Neuronal stem cell (in vitro differentiated cells): ENCODE measurements around the gene GLRA1.

ENCODE experiments used
- DNase-seq: peaks from one replicate; pipeline ENCODE4 v3.0.0-alpha.2; 2013; ENCODE audit warnings: low spot score
- H2AFZ ChIP-seq: one replicate; pipeline ENCODE4 v1.6.1; 2013; ENCODE audit warnings: mild to moderate bottlenecking, low read length, inconsistent platforms
- H2AK5ac ChIP-seq: 2 replicates; pipeline ENCODE4 v1.6.1; 2013; ENCODE audit warnings: low read depth, mild to moderate bottlenecking, inconsistent platforms, low read length, moderate library complexity, mixed read lengths
- H2BK120ac ChIP-seq: 2 replicates; pipeline ENCODE4 v1.6.1; 2013; ENCODE audit warnings: low read depth, mild to moderate bottlenecking, inconsistent platforms, low read length, moderate library complexity, mixed read lengths
- H2BK12ac ChIP-seq: one replicate; pipeline ENCODE4 v1.6.1; 2013; ENCODE audit warnings: low read length, inconsistent platforms
- H2BK15ac ChIP-seq: 2 replicates; pipeline ENCODE4 v1.6.1; 2013; ENCODE audit warnings: mild to moderate bottlenecking, low read length, inconsistent platforms, mixed read lengths
- H2BK5ac ChIP-seq: one replicate; pipeline ENCODE4 v1.6.1; 2013; ENCODE audit warnings: inconsistent platforms, mild to moderate bottlenecking, low read length, moderate library complexity
- H3K14ac ChIP-seq: one replicate; pipeline ENCODE4 v1.6.1; 2013; ENCODE audit warnings: low read length, inconsistent platforms
- H3K18ac ChIP-seq: 2 replicates; pipeline ENCODE4 v1.6.1; 2013; ENCODE audit warnings: low read length, inconsistent platforms
- H3K23ac ChIP-seq: 2 replicates; pipeline ENCODE4 v1.6.1; 2013; ENCODE audit warnings: low read depth, mild to moderate bottlenecking, mixed read lengths, low read length, inconsistent platforms; ENCODE audit not compliant: poor library complexity
- H3K27ac ChIP-seq: replicated peaks from 3 replicates; pipeline ENCODE4 v1.5.1; 2013; ENCODE audit warnings: low read length, inconsistent platforms
- H3K27me3 ChIP-seq, 3 experiments: 2 replicates each; pipeline ENCODE4 v1.6.1; 2013; ENCODE audit warnings: low read length in 3 of 3, mild to moderate bottlenecking in 2 of 3, inconsistent platforms in 1 of 3, low read depth in 1 of 3, mixed read lengths in 1 of 3, moderate library complexity in 1 of 3; ENCODE audit not compliant: control insufficient read depth in 3 of 3, insufficient read depth in 3 of 3
- H3K36me3 ChIP-seq, 2 donors: replicated peaks in 1 of 2; 2 replicates each; pipeline ENCODE4 v1.6.1; 2013; ENCODE audit warnings: low read length in 2 of 2; ENCODE audit not compliant: control insufficient read depth in 2 of 2, insufficient read depth in 2 of 2
- H3K4ac ChIP-seq: 2 replicates; pipeline ENCODE4 v1.6.1; 2013; ENCODE audit warnings: inconsistent platforms, mild to moderate bottlenecking, low read length, moderate library complexity
- H3K4me1 ChIP-seq, 2 donors: 1 replicate in 1 of 2; 2 replicates in 1 of 2; pipeline ENCODE4 v1.6.1; 2013; ENCODE audit warnings: low read length in 2 of 2, low read depth in 1 of 2; ENCODE audit not compliant: control insufficient read depth in 2 of 2, insufficient read depth in 1 of 2
- H3K4me2 ChIP-seq: one replicate; pipeline ENCODE4 v1.6.1; 2013; ENCODE audit warnings: mild to moderate bottlenecking, low read length, inconsistent platforms; ENCODE audit not compliant: insufficient read depth, poor library complexity, severe bottlenecking
- H3K4me3 ChIP-seq, 2 donors: 2 replicates each; pipeline ENCODE4 v1.5.1; 2013; ENCODE audit warnings: low read length in 2 of 2, mild to moderate bottlenecking in 2 of 2, inconsistent platforms in 1 of 2, moderate library complexity in 1 of 2
- H3K79me1 ChIP-seq: one replicate; pipeline ENCODE4 v1.6.1; 2013; ENCODE audit warnings: low read depth, mild to moderate bottlenecking, inconsistent platforms, low read length, moderate library complexity
- H3K9ac ChIP-seq: one replicate; pipeline ENCODE4 v1.6.1; 2013; ENCODE audit warnings: mild to moderate bottlenecking, low read depth, low read length, inconsistent platforms; ENCODE audit not compliant: poor library complexity
- H3K9me3 ChIP-seq, 2 donors: replicated peaks in 1 of 2; 2 replicates each; pipeline versions ENCODE3 to v1.6.1; 2013; ENCODE audit warnings: low read length in 2 of 2, mild to moderate bottlenecking in 2 of 2, inconsistent platforms in 1 of 2, low read depth in 1 of 2, mixed read lengths in 1 of 2, moderate library complexity in 1 of 2; ENCODE audit not compliant: control insufficient read depth in 2 of 2, insufficient read depth in 1 of 2
- H4K8ac ChIP-seq: one replicate; pipeline ENCODE4 v1.6.1; 2013; ENCODE audit warnings: low read depth, mild to moderate bottlenecking, inconsistent platforms, low read length, moderate library complexity
- H4K91ac ChIP-seq: one replicate; pipeline ENCODE4 v1.6.1; 2013; ENCODE audit warnings: low read length, low read depth, mild to moderate bottlenecking, inconsistent platforms; ENCODE audit not compliant: poor library complexity
- WGBS, 2 donors: extraction: QIAGEN DNeasy Blood & Tissue Kit; methylation state at CpG; one replicate each; pipeline ENCODE4 v1.1.7; 2013; ENCODE audit warnings: missing lambda C conversion rate in 2 of 2, mixed read lengths in 1 of 2; ENCODE audit not compliant: insufficient read length in 2 of 2, insufficient replicate concordance in 1 of 2; ENCODE audit errors: extremely low coverage in 2 of 2; 5-methylcytosine and 5-hydroxymethylcytosine counted together

Gene GLRA1

DNA sequence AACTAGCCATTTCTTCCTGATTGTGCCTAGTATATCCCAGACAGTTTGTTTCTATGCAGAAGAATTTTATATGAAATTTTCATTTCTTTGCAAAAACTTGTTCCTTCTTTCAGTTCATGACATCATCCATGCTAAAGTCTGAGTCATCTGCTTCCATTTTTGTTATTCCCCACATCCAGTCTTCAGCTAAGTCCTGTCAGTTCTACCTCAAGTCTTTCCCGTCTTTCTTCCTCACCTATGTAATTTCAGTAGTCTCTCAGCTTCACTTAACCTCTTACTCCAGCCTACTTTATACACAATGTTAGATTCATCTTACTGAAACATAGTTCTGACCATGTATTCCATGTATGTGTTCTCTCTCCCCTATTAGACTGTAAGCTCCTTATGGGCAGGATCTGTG, 113.8 kb downstream of the GLRA1 start:
- H3K4me3 ChIP-seq: no peak overlapping the region
- H3K9ac ChIP-seq: no peak overlapping the region
- H2BK5ac ChIP-seq: no peak overlapping the region
- H3K9me3 ChIP-seq: peaks cover 0 to 10% of the 10 kb centered on the region in 2 donors
- no peak overlapping the region for H4K91ac ChIP-seq
- no peak overlapping the region for H4K8ac ChIP-seq
- H2BK12ac ChIP-seq: no peak overlapping the region
- no peak for DNase-seq
- H3K79me1 ChIP-seq: no peaks in the 10 kb centered on the region
- no peak overlapping the region for H3K4me2 ChIP-seq
- H2BK15ac ChIP-seq: no peak overlapping the region
- no peak overlapping the region for H3K27ac ChIP-seq
- no peak overlapping the region for H3K14ac ChIP-seq
- no peaks in the 10 kb centered on the region for H3K27me3 ChIP-seq
- H2AK5ac ChIP-seq: no peak overlapping the region
- no peak overlapping the region for H2AFZ ChIP-seq
- H3K4ac ChIP-seq: no peak overlapping the region
- no peaks in the 10 kb centered on the region for H3K4me1 ChIP-seq
- H3K18ac ChIP-seq: no peak overlapping the region
- no CpG with 5 or more reads among the region's 1 CpG for WGBS, 2 donors
- H2BK120ac ChIP-seq: no peak overlapping the region
- no peak overlapping the region for H3K23ac ChIP-seq
- H3K36me3 ChIP-seq: peaks cover 19 to 100% of the 10 kb centered on the region in 2 donors

GRCh38 chr5:151810449-151810848, 114.2 kb downstream of the GLRA1 start:
- no peak overlapping the region for H3K18ac ChIP-seq
- no peak overlapping the region for H3K27ac ChIP-seq
- H3K36me3 ChIP-seq: peaks cover 19 to 100% of the 10 kb centered on the region in 2 donors
- no peak overlapping the region for H2AK5ac ChIP-seq
- no peak overlapping the region for H2BK12ac ChIP-seq
- no peak overlapping the region for H2BK5ac ChIP-seq
- H3K23ac ChIP-seq: no peak overlapping the region
- no peak overlapping the region for H4K91ac ChIP-seq
- H2BK15ac ChIP-seq: no peak overlapping the region
- no peak overlapping the region for H2BK120ac ChIP-seq
- no peak for DNase-seq
- H3K14ac ChIP-seq: no peak overlapping the region
- no peak overlapping the region for H3K9ac ChIP-seq
- no peaks in the 10 kb centered on the region for H3K27me3 ChIP-seq
- H2AFZ ChIP-seq: no peak overlapping the region
- H3K4me1 ChIP-seq: no peaks in the 10 kb centered on the region
- no peak overlapping the region for H4K8ac ChIP-seq
- no peak overlapping the region for H3K4me3 ChIP-seq
- H3K9me3 ChIP-seq: peaks cover 0 to 10% of the 10 kb centered on the region in 2 donors
- H3K4ac ChIP-seq: no peak overlapping the region
- H3K4me2 ChIP-seq: no peak overlapping the region
- WGBS, 2 donors: no CpG with 5 or more reads among the region's 1 CpG
- H3K79me1 ChIP-seq: no peaks in the 10 kb centered on the region

DNA sequence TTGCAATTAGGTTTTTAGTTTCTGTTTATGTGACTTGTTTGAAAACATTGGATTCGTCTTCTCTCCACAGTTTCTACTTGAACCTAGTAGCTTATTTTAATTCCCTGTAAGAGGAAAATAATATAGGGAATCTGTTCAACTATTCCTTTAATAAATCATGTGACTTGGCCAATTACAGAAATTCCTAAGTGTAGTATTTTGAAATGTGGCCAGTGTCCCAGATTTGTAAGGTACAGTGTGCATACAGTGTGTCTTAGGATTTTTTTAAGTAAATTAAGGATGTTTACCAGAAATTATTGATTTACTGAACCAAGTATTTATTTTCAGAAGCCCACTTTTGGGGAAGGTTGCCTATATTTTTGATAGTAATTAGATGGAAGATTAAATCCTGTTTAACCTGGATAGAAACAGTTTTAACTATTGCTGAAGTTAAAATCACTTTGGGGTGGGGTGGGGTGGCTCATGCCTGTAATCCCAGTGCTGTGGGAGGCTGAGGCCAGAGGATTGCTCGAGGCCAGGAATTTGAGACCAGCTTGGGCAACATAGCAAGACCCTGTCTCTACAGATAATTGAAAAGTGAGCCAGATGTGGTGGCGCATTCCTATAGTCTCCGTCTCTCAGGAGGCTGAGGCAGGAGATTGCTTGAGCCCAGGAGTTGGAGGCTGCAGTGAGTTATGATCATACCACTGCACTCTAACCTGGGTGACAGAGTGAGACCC, 116.0 kb downstream of the GLRA1 start:
- H3K36me3 ChIP-seq: peaks cover 21 to 100% of the 10 kb centered on the region in 2 donors
- H3K9me3 ChIP-seq: peaks cover 0 to 10% of the 10 kb centered on the region in 2 donors
- H2BK120ac ChIP-seq: no peak overlapping the region
- no peak overlapping the region for H3K14ac ChIP-seq
- no peak overlapping the region for H3K4ac ChIP-seq
- no peak overlapping the region for H3K4me2 ChIP-seq
- H4K8ac ChIP-seq: no peak overlapping the region
- no peak overlapping the region for H2AK5ac ChIP-seq
- H2AFZ ChIP-seq: no peak overlapping the region
- H3K79me1 ChIP-seq: peaks cover 2% of the 10 kb centered on the region
- no CpG with 5 or more reads among the region's 4 CpGs for WGBS, 2 donors
- no peak overlapping the region for H3K18ac ChIP-seq
- H3K9ac ChIP-seq: no peak overlapping the region
- H3K4me3 ChIP-seq: no peak overlapping the region
- H2BK12ac ChIP-seq: no peak overlapping the region
- no peaks in the 10 kb centered on the region for H3K4me1 ChIP-seq
- no peaks in the 10 kb centered on the region for H3K27me3 ChIP-seq
- no peak overlapping the region for H3K23ac ChIP-seq
- no peak overlapping the region for H4K91ac ChIP-seq
- no peak for DNase-seq
- no peak overlapping the region for H2BK5ac ChIP-seq
- H2BK15ac ChIP-seq: no peak overlapping the region
- H3K27ac ChIP-seq: no peak overlapping the region

DNA sequence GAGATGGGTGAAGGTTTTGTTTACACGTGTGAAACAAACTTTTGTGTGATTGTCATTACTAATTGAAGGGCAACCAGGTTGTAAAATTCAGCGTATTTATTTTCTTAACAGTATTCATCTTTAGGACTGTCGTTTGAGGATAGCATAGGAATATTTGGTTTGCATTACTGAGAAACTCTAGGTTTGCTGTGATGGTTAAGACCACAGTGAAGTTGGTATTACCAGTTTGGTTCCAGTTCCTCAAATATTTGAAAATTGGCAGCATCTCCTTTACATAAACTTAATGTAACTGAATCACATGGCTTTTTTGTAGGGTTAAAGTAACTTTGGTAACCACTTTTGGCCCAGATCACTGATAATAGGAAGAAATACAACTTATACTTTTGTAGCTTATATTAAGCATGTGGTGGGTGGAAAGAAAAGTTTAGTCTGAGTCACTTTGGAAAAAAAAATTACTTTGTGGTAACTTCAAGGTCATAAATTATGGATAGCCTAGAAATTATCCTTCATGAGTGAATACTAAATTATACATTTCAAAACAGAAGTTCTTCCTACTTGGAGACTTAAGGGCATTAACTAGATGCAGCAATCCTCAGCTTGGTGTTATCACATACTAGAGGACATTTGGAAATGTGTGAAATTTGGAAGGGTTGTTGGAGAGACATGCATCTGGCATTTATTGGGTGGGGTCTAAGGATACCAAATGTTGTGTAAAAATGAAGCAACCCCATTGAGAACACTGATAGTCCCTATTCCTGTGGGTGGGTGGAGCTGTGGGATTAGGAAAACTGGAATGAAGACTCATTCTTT, 119.0 kb downstream of the GLRA1 start:
- peaks cover 5% of the 10 kb centered on the region for H3K79me1 ChIP-seq
- no peak overlapping the region for H4K8ac ChIP-seq
- H2BK120ac ChIP-seq: no peak overlapping the region
- peaks cover 19 to 98% of the 10 kb centered on the region in 2 donors for H3K36me3 ChIP-seq
- H3K27me3 ChIP-seq: no peaks in the 10 kb centered on the region
- H3K27ac ChIP-seq: no peak overlapping the region
- H3K9me3 ChIP-seq: peaks cover 0 to 10% of the 10 kb centered on the region in 2 donors
- no peak overlapping the region for H2AFZ ChIP-seq
- no peak overlapping the region for H3K9ac ChIP-seq
- no peak overlapping the region for H2AK5ac ChIP-seq
- H2BK12ac ChIP-seq: no peak overlapping the region
- H3K18ac ChIP-seq: no peak overlapping the region
- H3K4ac ChIP-seq: no peak overlapping the region
- H3K4me3 ChIP-seq: no peak overlapping the region
- H4K91ac ChIP-seq: no peak overlapping the region
- no peak overlapping the region for H2BK5ac ChIP-seq
- no peak overlapping the region for H2BK15ac ChIP-seq
- DNase-seq: no peak
- no peak overlapping the region for H3K4me2 ChIP-seq
- no peaks in the 10 kb centered on the region for H3K4me1 ChIP-seq
- H3K14ac ChIP-seq: no peak overlapping the region
- no CpG with 5 or more reads among the region's 3 CpGs for WGBS, 2 donors
- no peak overlapping the region for H3K23ac ChIP-seq
